ENCODE results near the gene FLAD1.

DNA sequence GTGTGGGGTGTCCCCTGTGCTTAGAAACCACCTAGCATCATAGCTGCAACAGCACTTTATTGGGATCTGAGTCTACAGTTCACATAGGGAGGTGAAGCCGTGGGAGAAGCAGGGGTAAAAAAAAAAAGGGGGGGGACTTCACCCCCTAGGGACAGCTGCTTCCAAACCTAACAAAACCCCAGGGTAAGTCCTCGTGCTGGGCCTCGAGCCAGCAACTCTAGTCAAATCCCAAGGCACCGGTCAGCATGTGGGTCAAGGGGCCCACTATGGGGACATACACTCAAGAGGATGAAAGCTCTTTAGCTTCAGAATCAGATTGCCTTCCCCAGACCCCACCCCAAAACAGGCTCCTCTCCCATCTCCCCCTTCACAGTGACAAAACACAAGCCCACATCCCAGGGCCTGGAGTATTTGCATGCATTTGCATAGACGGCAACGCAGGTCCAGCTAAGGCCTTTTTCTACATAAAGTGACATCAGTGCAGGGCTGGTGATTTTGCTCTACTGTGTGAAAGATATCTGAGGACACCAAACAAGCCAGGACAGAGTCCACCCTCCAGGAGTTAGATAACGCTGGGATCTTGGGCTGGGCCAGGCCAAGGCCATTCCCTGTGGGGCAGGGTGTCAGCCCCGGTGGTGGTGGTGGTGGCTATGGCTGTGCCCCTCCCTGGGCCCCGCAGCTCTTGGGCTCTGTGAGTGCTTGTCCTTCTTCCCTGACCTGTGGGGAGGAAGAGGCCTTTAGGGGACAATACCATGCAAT, 38.6 kb upstream of the FLAD1 start:
- TF ChIP-seq, protein P1, sequence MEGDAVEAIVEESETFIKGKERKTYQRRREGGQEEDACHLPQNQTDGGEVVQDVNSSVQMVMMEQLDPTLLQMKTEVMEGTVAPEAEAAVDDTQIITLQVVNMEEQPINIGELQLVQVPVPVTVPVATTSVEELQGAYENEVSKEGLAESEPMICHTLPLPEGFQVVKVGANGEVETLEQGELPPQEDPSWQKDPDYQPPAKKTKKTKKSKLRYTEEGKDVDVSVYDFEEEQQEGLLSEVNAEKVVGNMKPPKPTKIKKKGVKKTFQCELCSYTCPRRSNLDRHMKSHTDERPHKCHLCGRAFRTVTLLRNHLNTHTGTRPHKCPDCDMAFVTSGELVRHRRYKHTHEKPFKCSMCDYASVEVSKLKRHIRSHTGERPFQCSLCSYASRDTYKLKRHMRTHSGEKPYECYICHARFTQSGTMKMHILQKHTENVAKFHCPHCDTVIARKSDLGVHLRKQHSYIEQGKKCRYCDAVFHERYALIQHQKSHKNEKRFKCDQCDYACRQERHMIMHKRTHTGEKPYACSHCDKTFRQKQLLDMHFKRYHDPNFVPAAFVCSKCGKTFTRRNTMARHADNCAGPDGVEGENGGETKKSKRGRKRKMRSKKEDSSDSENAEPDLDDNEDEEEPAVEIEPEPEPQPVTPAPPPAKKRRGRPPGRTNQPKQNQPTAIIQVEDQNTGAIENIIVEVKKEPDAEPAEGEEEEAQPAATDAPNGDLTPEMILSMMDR (IDR thresholded peaks at IDR 0.05; ENCODE audit: low read depth, low read length) = no peak
- TF ChIP-seq EZH2phosphoT487 (IDR thresholded peaks at IDR 0.05; ENCODE audit: low read depth) = no peak
